Jurkat, Clone E6-1 (cell line): Measurements from ENCODE around the gene LARP7. TPM values are rescaled to one million over a fixed set of nuclear protein-coding genes. Genes with fewer than 3 reads are reported as not detected.
"Not testable (repeated sequence)": the region's sequence is repeated elsewhere in the genome, so short reads cannot be mapped to it uniquely, and the experiment has no call there.

ENCODE experiments used
- DNase-seq: peaks from one replicate; pipeline ENCODE4 v3.0.0-alpha.2; 2011; ENCODE audit warnings: low read depth, low spot score
- H3K4me3 ChIP-seq: 2 replicates; pipeline ENCODE4 v1.5.1; 2011; ENCODE audit warnings: mild to moderate bottlenecking, low read length, control low read depth, moderate library complexity
- polyA plus RNA-seq: library from polyadenylated mRNA; unstranded; fragments of >200 nt; gene quantifications from one replicate; pipeline ENCODE4 v1.2.1, GENCODE V29; 2012; ENCODE audit warnings: missing spikeins; ENCODE audit not compliant: insufficient read length, insufficient read depth

LARP7 gene
- polyA plus RNA-seq = 99.2 TPM

DNA sequence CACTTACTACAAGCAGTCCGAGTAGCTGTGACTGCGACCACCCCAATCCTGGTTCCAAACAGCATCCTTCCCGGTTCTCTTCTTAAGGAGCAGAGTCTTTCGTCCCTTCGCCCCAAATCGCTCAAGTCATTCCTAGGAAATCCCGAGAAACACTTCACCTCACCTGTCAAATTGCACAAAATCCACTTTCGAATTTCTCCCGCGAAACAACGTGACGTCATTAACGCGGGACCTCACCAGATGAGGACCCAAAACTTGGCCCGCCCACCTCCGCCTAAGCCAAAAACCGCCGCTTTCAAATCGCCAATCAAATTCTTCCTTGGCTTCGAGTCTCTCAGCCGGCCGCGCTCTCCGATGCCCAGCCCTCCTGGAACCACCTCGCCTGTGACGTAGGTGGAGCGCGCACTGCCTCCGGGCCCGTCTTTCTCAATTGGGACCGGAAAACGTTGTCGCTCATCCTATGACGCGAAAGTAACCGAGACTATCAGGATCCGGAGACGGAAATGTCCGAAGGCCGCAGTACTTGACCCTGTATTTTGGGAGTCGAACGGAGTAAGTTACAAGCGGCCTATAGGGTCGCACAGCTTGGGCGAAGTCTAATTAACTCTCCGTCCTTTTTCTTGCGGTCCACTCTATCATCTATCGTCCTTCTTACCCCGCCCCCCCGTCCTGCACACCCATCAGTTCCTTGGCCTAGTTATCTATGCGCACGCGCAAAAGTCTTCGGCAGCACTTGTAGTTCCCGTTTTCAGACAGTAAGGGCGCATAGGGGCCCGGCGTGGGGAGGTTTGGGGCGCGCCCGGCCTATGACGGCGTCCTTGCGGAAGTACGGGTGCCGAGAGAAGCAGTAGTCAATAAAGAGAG lies at the start of gene LARP7, which contains the start of gene ZGRF1:
TSS of gene LARP7 (plus strand) at position 456 of the 864 bp plus-strand sequence. CDS start 7,527 bp downstream, outside the sequence.
TSS of gene ZGRF1 (minus strand) at position 222 of the 864 bp plus-strand sequence. CDS start 3,733 bp downstream, outside the sequence.
- peak; percentile 98 for DNase-seq
- H3K4me3 ChIP-seq = peak within 1 kb of the TSS; percentile 82

DNA sequence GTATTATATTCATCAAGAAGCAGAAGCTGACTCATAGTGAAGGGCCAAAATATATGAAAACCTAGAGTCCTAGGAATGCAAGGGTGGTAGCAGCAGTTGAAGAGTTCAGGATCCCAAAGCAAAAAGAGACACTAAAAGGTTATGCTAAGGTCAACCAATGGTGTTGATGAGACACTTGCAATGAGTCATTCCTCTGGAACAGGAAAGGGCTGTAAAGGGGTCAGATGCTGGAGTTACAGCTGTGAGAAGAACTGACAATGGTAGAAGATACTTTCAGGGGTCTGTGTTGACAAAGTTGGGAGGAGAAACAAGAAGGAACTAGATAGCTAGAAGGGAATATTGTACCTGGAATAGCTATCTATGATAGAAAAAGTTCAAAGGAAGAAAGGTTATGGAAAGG lies 47.7 kb upstream of the LARP7 start:
- H3K4me3 ChIP-seq = no peak overlapping the region
- no peak for DNase-seq

DNA sequence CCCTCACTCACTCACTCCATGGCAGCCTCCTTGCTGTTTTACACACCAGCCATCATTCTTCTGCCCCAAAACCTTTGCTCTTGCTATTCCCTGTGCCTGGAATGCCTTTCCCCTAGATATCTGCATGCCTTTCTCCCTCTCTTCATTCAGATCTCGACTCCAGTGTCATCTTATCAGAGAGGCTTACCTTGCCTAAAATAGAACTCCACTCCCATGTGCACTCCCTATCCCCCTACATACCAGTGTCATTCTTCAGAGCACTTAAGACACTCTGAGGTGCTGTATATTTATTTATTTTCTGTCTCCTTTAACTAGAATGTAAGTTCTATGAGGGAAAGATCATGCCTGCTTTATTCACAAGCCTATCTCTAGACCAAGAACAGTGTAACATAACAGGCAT lies 45.4 kb upstream of the LARP7 start:
- no peak overlapping the region for H3K4me3 ChIP-seq

DNA sequence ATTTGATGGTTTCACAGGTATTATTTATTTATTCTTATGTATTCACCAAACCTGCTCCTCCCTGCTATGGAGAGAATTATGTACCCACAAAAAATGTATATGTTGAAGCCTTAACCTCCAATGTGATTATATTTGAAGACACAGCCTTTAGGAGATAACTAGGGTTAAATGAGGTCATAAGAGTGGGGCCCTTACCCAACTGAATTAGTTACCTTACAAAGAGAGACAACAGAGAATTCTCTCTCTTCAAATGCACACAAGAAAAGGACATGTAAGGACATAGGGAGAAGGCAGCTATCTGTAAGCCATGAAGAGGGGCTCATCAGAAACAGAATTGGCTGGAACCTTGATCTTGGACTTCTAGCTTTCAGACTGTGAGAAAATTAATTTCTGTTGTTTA lies 44.2 kb upstream of the LARP7 start:
- H3K4me3 ChIP-seq = no peak overlapping the region
- no peak for DNase-seq

More for the DNA sequence above, 45.4 kb upstream of the LARP7 start:
- no peak for DNase-seq

DNA sequence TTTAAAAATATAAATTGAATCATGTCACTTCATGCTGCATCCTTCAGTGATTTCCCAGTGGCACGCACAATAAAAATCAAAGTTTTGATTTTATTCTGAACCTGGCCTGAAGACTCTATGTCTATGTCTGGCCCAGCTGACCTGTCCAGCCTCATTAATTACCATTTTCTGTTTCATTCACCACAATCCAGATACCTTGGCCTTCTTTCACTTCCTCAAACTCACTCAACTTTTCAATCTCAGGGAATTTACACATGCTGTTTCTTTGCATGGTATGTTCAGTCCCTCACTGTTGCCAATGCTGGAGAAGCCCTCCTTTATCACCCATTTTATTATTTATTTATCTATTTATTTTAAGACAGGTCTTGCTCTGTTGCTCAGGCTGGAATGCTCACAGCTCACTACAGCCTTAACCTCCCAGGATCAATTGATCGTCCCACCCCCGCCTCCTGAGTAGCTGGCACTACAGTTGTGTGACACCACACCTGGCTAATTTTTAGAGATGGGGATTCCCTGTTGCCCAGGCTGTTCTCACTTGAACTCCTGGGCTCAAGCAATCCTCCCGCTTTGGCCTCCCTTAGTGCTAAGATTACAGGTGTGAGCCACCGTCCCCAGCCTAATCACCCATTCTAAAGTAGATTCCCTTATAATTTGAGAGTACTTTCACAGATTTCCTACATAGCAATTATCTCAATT lies 43.4 kb upstream of the LARP7 start:
- H3K4me3 ChIP-seq = no peak overlapping the region

GRCh38 chr4:112594993-112595392 lies 42.0 kb upstream of the LARP7 start:
- H3K4me3 ChIP-seq = no peak overlapping the region
- no peak for DNase-seq

More for the DNA sequence above, 43.4 kb upstream of the LARP7 start:
- DNase-seq = no peak

DNA sequence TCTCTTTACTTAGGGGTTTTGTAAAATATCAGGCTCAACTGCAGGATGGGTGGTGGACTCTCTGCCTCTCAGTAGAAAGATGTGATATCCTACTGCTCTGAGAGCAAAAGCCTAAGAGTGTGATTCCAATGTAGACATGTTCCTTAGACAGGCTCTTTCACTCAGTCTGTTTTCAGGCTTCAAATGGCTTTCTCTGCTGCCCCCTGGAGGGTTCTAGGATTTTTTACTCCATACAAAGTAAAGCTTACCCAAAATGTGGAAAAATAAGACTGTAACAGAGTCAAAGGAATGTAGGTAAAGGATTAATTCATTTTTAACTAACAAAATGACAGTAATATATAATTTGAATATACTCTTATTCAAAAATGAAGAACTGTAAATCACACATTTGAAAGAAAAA lies 32.4 kb upstream of the LARP7 start:
- DNase-seq = peak; percentile 26
- no peak overlapping the region for H3K4me3 ChIP-seq

DNA sequence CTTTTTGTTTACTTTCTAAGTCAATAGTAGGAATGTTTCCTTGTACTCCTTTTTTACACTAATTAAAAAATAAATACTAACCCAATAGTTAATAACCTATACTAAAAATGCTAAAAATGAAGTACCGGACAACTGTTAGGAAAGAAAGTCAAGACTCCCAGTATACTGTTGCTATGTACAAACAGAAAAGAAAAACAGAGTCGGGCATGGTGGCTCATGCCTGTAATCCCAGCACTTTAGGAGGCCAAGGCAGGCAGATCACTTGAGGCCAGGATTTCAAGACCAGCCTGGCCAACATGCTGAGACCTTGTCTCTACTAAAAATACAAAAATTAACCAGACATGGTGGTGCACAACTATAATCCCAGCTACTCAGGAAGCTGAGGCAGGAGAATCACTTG lies 24.1 kb upstream of the LARP7 start:
- not testable (repeated sequence) for H3K4me3 ChIP-seq, DNase-seq

DNA sequence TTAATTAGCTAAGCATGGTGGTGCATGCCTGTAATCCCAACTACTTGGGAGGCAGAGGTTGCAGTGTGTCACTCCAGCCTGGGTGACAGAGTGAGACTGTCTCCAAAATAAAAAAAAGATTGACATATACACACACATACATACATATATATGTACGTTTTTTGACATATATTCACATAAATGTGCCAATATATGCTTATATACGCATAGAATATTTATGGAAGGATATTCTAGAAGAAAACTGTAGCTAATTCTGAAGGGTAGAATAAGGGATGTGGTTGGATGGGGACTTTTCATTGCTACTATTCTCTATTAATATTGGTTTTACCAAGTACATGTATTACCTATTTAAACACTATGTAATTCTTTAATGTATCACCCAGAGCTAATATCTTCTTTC lies 20.0 kb upstream of the LARP7 start:
- DNase-seq = no peak
- H3K4me3 ChIP-seq = no peak overlapping the region

GRCh38 chr4:112626228-112626627 lies 10.7 kb upstream of the LARP7 start:
- no peak for DNase-seq
- no peak overlapping the region for H3K4me3 ChIP-seq

DNA sequence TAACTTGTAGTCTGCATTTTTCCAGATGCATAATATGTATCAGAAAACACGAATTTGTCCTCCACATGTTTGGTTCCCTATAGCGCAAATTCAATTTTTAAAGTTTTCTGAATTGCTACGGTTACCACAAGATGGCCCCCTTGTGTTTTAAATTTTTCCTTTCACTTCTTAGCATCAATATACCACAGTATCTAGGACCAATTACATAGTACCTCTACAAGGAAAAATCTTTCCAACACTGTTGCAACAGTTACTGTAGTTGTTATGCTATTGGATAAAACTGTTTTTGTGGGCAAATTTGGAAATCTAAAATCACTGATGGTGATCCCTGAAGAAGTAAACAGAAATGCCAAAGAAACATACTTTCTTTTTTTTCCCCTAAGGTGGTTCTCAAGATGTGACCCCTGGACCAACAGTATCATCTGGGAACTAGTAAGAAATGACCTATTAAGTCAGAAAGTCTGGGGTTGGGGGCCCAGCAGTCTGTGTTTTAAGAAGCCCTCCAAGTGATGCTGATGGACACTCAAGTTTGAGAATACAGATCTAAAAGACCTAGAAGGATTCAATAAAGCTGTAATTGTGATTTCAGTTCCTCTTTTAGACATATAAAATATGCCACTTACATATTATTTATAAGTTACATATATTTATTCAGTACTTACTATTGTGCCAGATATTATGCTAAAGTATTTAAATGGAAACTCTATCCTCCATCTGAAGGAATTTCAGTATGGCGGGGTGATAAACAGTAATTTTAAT lies 3.3 kb upstream of the LARP7 start:
- DNase-seq = peak; percentile 28
- H3K4me3 ChIP-seq = no peak overlapping the region

GRCh38 chr4:112637552-112637866 lies 566 bp downstream of the LARP7 start:
- no peak for DNase-seq
- peak overlapping the region; percentile 82 for H3K4me3 ChIP-seq

- H3K4me3 ChIP-seq = no peak overlapping the region
- no peak for DNase-seq
Measured at GRCh38 chr4:112642526-112642925, 5.6 kb downstream of the LARP7 start.

GRCh38 chr4:112644595-112645535 lies 7.9 kb downstream of the LARP7 start:
- H3K4me3 ChIP-seq = not testable (repeated sequence)

DNA sequence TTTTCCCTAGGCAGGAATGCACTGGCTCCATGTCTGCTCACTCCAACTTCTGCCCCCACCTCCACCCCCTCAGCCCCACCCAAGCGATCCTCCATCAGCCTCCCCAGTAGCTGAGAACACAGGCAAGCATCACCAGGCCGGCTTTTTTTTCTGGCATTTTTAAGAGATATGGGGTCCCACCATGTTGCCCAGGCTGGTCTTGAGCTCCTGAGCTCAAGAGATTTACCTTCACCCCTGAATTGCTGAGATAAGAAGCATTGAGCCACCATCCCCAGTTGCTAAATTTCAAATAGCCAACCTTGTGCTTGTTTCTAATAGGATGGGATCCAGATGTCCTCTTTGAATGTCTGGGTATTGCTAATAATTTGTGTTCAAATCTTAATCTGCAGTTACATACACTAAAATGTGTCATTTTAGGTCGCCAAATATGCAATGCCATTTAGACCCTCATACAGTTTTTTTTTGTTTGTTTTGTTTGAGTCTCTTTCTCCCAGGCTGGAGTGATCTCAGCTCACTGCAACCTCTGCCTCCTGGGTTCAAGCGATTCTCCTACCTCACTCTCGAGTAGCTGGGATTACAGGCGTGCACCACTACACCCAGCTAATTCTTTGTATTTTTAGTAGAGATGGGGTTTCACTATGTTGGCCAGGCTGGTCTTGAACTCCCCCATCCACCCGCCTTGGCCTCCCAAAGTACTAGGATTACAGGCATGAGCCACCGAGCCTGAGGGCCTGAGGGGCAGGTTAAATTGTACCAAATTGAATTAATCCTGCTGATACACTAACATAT lies 8.8 kb downstream of the LARP7 start:
- no peak for DNase-seq
- no peak overlapping the region for H3K4me3 ChIP-seq

More at GRCh38 chr4:112644595-112645535, 7.9 kb downstream of the LARP7 start:
- not testable (repeated sequence) for DNase-seq

- no peak for DNase-seq
- H3K4me3 ChIP-seq = no peak overlapping the region
Measured at GRCh38 chr4:112646632-112647537, 9.9 kb downstream of the LARP7 start.

DNA sequence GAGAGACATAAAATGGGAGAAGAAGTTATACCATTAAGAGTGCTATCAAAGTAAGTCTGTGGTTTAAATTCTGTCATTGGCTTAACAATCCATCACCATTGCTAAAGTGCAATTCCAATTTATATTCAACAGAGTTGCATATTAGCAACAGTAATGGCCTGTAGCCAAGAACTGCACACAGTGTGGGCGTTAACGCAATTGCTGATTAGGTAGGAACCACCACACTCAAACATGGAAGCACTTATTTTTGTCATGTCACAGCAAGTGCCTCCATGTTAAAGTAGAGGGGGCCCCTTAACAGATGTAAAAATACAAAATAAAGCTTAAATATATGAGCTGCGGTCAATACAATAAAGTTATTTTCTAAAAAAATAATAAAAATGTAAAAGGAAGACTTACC lies 10.8 kb downstream of the LARP7 start:
- no peak overlapping the region for H3K4me3 ChIP-seq

More for the DNA sequence above, 10.8 kb downstream of the LARP7 start:
- DNase-seq = no peak
